Naive thymus-derived CD4-positive, alpha-beta T cell (primary cell): ENCODE measurements around the gene CLEC11A. TPM values are rescaled to one million over a fixed set of nuclear protein-coding genes. Genes with fewer than 3 reads are reported as not detected.
"Not testable (repeated sequence)": the region's sequence is repeated elsewhere in the genome, so short reads cannot be mapped to it uniquely, and the experiment has no call there.

Source experiments
- ATAC-seq: fragments of 150-1000 bp; cut with Tn5 transposase; 2 replicates; pipeline ENCODE4 v1.10.0; 2021; ENCODE audit warnings: mild to moderate bottlenecking, moderate library complexity
- CTCF ChIA-PET: fragments of 350-600 bp; sonication (Branson Sonifier 250); formaldehyde crosslinking; loops from one replicate; lab custom pipeline; 2021; ENCODE audit warnings: antibody characterized with exemption; lab: Charles Lee
- POLR2A ChIA-PET: fragments of 350-600 bp; sonication (Branson Sonifier 250); formaldehyde crosslinking; loops from one replicate; lab custom pipeline; 2021; ENCODE audit warnings: antibody characterized with exemption, inconsistent platforms; lab: Charles Lee
- DNase-seq, 9 donors: peaks; one replicate each; pipeline versions ENCODE4 v3.0.0 to v3.0.0-alpha.2; 2020 to 2022; ENCODE audit warnings: mixed read lengths in 1 of 9
- H3K27ac ChIP-seq: one replicate; pipeline ENCODE4 v1.7.0; 2013; ENCODE audit warnings: mild to moderate bottlenecking, low read depth, low read length, moderate library complexity
- H3K27me3 ChIP-seq, 2 donors: one replicate each; pipeline ENCODE4 v1.7.0; 2013; ENCODE audit warnings: low read length in 2 of 2, mild to moderate bottlenecking in 2 of 2, moderate library complexity in 2 of 2; ENCODE audit not compliant: control insufficient read depth in 2 of 2, insufficient read depth in 2 of 2
- H3K36me3 ChIP-seq, 3 experiments: 1 replicate in 2 of 3; 2 replicates in 1 of 3; pipeline ENCODE4 v1.7.0; 2013; ENCODE audit warnings: low read length in 3 of 3, mild to moderate bottlenecking in 3 of 3, moderate library complexity in 1 of 3; ENCODE audit not compliant: insufficient read depth in 3 of 3, control insufficient read depth in 2 of 3
- H3K4me1 ChIP-seq, 2 donors: one replicate each; pipeline ENCODE4 v1.7.0; 2013; ENCODE audit warnings: low read length in 2 of 2, mild to moderate bottlenecking in 2 of 2, moderate library complexity in 1 of 2; ENCODE audit not compliant: control insufficient read depth in 2 of 2, insufficient read depth in 2 of 2
- H3K4me3 ChIP-seq: 2 replicates; pipeline ENCODE4 v1.7.0; 2013; ENCODE audit warnings: mild to moderate bottlenecking, low read length
- H3K9me3 ChIP-seq, 3 experiments: 1 replicate in 2 of 3; 2 replicates in 1 of 3; pipeline ENCODE4 v1.7.0; 2013; ENCODE audit warnings: low read length in 3 of 3; ENCODE audit not compliant: control insufficient read depth in 2 of 3
- H3K27ac Mint-ChIP-seq, 9 donors: one replicate each; pipeline ENCODE4 v1.8.0; 2020 to 2022; ENCODE audit warnings: mixed read lengths in 9 of 9, mild to moderate bottlenecking in 8 of 9, moderate library complexity in 5 of 9, inconsistent platforms in 2 of 9
- H3K27me3 Mint-ChIP-seq, 5 donors: one replicate each; pipeline ENCODE4 v1.8.0; 2021 to 2022; ENCODE audit warnings: mixed read lengths in 5 of 5, mild to moderate bottlenecking in 1 of 5
- H3K36me3 Mint-ChIP-seq, 5 donors: one replicate each; pipeline ENCODE4 v1.8.0; 2020 to 2022; ENCODE audit warnings: mixed read lengths in 5 of 5, mild to moderate bottlenecking in 3 of 5, inconsistent platforms in 1 of 5
- H3K4me1 Mint-ChIP-seq, 7 donors: one replicate each; pipeline ENCODE4 v1.8.0; 2020 to 2022; ENCODE audit warnings: mixed read lengths in 7 of 7, mild to moderate bottlenecking in 3 of 7, inconsistent platforms in 1 of 7
- H3K4me3 Mint-ChIP-seq, 10 donors: one replicate each; pipeline ENCODE4 v1.8.0; 2020 to 2022; ENCODE audit warnings: mild to moderate bottlenecking in 10 of 10, mixed read lengths in 10 of 10, moderate library complexity in 6 of 10, inconsistent platforms in 2 of 10
- H3K9me3 Mint-ChIP-seq, 11 donors: one replicate each; pipeline ENCODE4 v1.8.0; 2020 to 2022; ENCODE audit warnings: mixed read lengths in 11 of 11, mild to moderate bottlenecking in 4 of 11, inconsistent platforms in 1 of 11, moderate library complexity in 1 of 11
- intact Hi-C, 2 donors: fragments of 100-400 bp; cut with micrococcal nuclease; formaldehyde crosslinking; loops; one replicate each; pipeline ENCODE4 v1.15.1; 2023
- polyA plus RNA-seq, 2 donors: library from polyadenylated mRNA; unstranded; fragments of 300-500 nt; fragmentation: Illumina TruSeq; gene quantifications; one replicate each; pipeline ENCODE4 v1.2.3, GENCODE V29; 2021
- total RNA-seq, 6 experiments: library from RNA in 5 of 6; stranded (reverse) in 5 of 6; gene quantifications; 1 replicate in 5 of 6; 2 replicates in 1 of 6; pipeline ENCODE4 v1.2.3 and lab custom pipeline; 2021 to 2026

CLEC11A gene
- total and polyA plus RNA-seq, 7 experiments from 2014 or later: 0.36 to 6.4 (median 3.1) TPM

DNA sequence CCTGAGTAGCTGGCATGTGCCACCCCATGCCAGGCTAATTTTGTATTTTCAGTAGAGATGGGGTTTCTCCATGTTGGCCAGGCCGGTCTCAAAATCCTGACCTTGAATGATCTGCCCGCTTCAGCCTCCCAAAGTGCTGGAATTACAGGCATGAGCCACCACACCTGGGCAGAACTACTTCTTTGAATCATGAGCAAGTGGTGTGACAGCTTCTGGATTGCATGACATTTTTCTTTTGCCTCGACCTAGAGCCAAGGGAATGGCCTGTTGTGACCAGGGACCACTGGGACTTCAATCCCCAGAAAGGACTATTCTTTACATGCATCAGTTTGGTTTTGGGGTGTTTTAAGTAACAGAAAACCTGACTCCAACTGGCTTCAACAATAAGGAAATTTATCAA lies 49.7 kb downstream of the CLEC11A start:
- H3K4me3 ChIP-seq, DNase-seq, H3K36me3 Mint-ChIP-seq, intact Hi-C loops, H3K27me3 ChIP-seq, H3K27ac ChIP-seq, ATAC-seq, H3K27ac Mint-ChIP-seq, POLR2A ChIA-PET, H3K9me3 Mint-ChIP-seq, H3K4me3 Mint-ChIP-seq, H3K4me1 Mint-ChIP-seq, H3K4me1 ChIP-seq, H3K36me3 ChIP-seq, H3K9me3 ChIP-seq: not testable (repeated sequence)
- peaks cover 20 to 54% (median 46%) of the 10 kb centered on the region in 5 donors for H3K27me3 Mint-ChIP-seq
- CTCF ChIA-PET: interaction anchor here (0.6 kb wide), 1 partner anchor 234 kb away, joined by 3 read pairs; no protein-coding TSS in a partner anchor

DNA sequence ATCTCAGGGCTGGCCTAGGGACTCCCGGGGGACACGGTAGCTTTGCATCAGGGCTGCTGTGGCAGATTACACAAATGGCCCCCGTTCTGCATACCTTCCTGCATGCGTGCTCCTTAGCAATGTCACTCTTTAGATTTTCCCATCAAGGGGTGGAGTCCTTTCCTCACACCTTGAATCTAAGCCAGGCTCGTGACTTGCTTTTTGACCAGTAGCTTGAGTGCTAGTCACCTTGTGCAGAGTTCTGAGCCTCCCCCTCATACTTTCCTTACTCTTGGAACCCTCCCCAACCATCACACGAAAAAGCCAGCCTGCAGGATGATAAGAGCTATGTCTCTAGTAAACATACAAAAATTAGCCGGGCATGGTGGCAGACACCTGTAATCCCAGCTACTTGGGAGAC lies 50.3 kb downstream of the CLEC11A start:
- ATAC-seq, H3K27ac ChIP-seq, POLR2A ChIA-PET, H3K4me3 Mint-ChIP-seq, H3K36me3 Mint-ChIP-seq, intact Hi-C loops, H3K4me1 ChIP-seq, H3K4me3 ChIP-seq, H3K4me1 Mint-ChIP-seq, H3K27me3 ChIP-seq, H3K36me3 ChIP-seq, H3K9me3 Mint-ChIP-seq, H3K27ac Mint-ChIP-seq, H3K9me3 ChIP-seq, DNase-seq: not testable (repeated sequence)
- CTCF ChIA-PET: interaction anchor here (0.6 kb wide), 1 partner anchor 235 kb away, joined by 3 read pairs; no protein-coding TSS in a partner anchor
- peaks cover 26 to 54% (median 47%) of the 10 kb centered on the region in 5 donors for H3K27me3 Mint-ChIP-seq

Other genes starting within 250 kb of the CLEC11A start
- gene EMC10, start 246.9 kb upstream of the CLEC11A start, total RNA-seq: 10 to 100 TPM; 75.5 to 95.2 (median 88.1) TPM
- 10 to 100 TPM in 1 of 2 donors, 1 to 10 TPM in 1; 8.7 to 11.0 TPM for gene EMC10, start 246.9 kb upstream of the CLEC11A start, polyA plus RNA-seq
- under 1 TPM in 4 of 5 experiments, not detected in 1; 0.59 to 0.93 (median 0.68) TPM for gene GARIN5A, start 246.5 kb upstream of the CLEC11A start, total RNA-seq
- gene GARIN5A, start 246.5 kb upstream of the CLEC11A start, polyA plus RNA-seq: 1 to 10 TPM in 1 of 2 donors, under 1 TPM in 1; 0.77 to 3.1 TPM
- 10 to 100 TPM; 13.0 to 45.9 (median 22.7) TPM for gene JOSD2, start 212.2 kb upstream of the CLEC11A start, total RNA-seq
- 10 to 100 TPM; 17.8 to 18.8 TPM for gene JOSD2, start 212.2 kb upstream of the CLEC11A start, polyA plus RNA-seq
- gene ASPDH, start 209.5 kb upstream of the CLEC11A start, total RNA-seq: not detected
- not detected for gene ASPDH, start 209.5 kb upstream of the CLEC11A start, polyA plus RNA-seq
- gene LRRC4B, start 154.9 kb upstream of the CLEC11A start, total RNA-seq: not detected
- gene LRRC4B, start 154.9 kb upstream of the CLEC11A start, polyA plus RNA-seq: not detected
- under 1 TPM in 2 of 5 experiments, not detected in 3; 0.13 TPM for gene SYT3, start 83.5 kb upstream of the CLEC11A start, total RNA-seq
- under 1 TPM; 0.16 to 0.47 TPM for gene SYT3, start 83.5 kb upstream of the CLEC11A start, polyA plus RNA-seq
- gene C19orf81, start 73.9 kb upstream of the CLEC11A start, total RNA-seq: under 1 TPM in 1 of 5 experiments, not detected in 4; 0.98 TPM
- 1 to 10 TPM in 1 of 2 donors, not detected in 1; 1.0 TPM for gene C19orf81, start 73.9 kb upstream of the CLEC11A start, polyA plus RNA-seq
- under 1 TPM in 2 of 5 experiments, not detected in 3; 0.64 to 0.69 TPM for gene SHANK1, start 3.6 kb upstream of the CLEC11A start, total RNA-seq
- gene SHANK1, start 3.6 kb upstream of the CLEC11A start, polyA plus RNA-seq: not detected
- not detected for gene GPR32, start 47.1 kb downstream of the CLEC11A start, total RNA-seq
- not detected for gene GPR32, start 47.1 kb downstream of the CLEC11A start, polyA plus RNA-seq
- gene ACP4, start 67.1 kb downstream of the CLEC11A start, total RNA-seq: not detected
- not detected for gene ACP4, start 67.1 kb downstream of the CLEC11A start, polyA plus RNA-seq
- 1 to 10 TPM in 1 of 5 experiments, not detected in 4; 1.3 TPM for gene KLK1, start 100.4 kb downstream of the CLEC11A start, total RNA-seq
- not detected for gene KLK1, start 100.4 kb downstream of the CLEC11A start, polyA plus RNA-seq
- gene KLK15, start 110.2 kb downstream of the CLEC11A start, total RNA-seq: not detected
- gene KLK15, start 110.2 kb downstream of the CLEC11A start, polyA plus RNA-seq: not detected
- not detected for gene KLK3, start 131.6 kb downstream of the CLEC11A start, total RNA-seq
- not detected for gene KLK3, start 131.6 kb downstream of the CLEC11A start, polyA plus RNA-seq
- gene KLK2, start 150.1 kb downstream of the CLEC11A start, total RNA-seq: not detected
- gene KLK2, start 150.1 kb downstream of the CLEC11A start, polyA plus RNA-seq: not detected
- gene KLK4, start 188.0 kb downstream of the CLEC11A start, total RNA-seq: not detected
- not detected for gene KLK4, start 188.0 kb downstream of the CLEC11A start, polyA plus RNA-seq
- not detected for gene KLK5, start 229.7 kb downstream of the CLEC11A start, total RNA-seq
- gene KLK5, start 229.7 kb downstream of the CLEC11A start, polyA plus RNA-seq: not detected
- gene KLK6, start 246.2 kb downstream of the CLEC11A start, total RNA-seq: not detected
- gene KLK6, start 246.2 kb downstream of the CLEC11A start, polyA plus RNA-seq: not detected